Measurements from ENCODE around the gene SCP2.

Gene SCP2

GRCh38 chr1:53068314-53069099, 141.4 kb downstream of the SCP2 start:
- no peak for DNase-seq (ENCODE audit: low spot score)

- no peak for DNase-seq (ENCODE audit: low spot score)
Measured at GRCh38 chr1:53069265-53069662, 142.2 kb downstream of the SCP2 start.

GRCh38 chr1:53069663-53070327, 142.7 kb downstream of the SCP2 start:
- no peak for DNase-seq (ENCODE audit: low spot score)

- DNase-seq (ENCODE audit: low spot score) = no peak
Measured at GRCh38 chr1:53070621-53071020, 143.5 kb downstream of the SCP2 start.

GRCh38 chr1:53071167-53071865, 144.2 kb downstream of the SCP2 start:
- no peak for DNase-seq (ENCODE audit: low spot score)

GRCh38 chr1:53071915-53072314, 144.8 kb downstream of the SCP2 start:
- no peak for DNase-seq (ENCODE audit: low spot score)

GRCh38 chr1:53073287-53073686, 146.2 kb downstream of the SCP2 start:
- DNase-seq (ENCODE audit: low spot score) = no peak

GRCh38 chr1:53073868-53074311, 146.8 kb downstream of the SCP2 start:
- DNase-seq (ENCODE audit: low spot score) = no peak

- DNase-seq (ENCODE audit: low spot score) = no peak
Measured at GRCh38 chr1:53074313-53075154, 147.5 kb downstream of the SCP2 start.

GRCh38 chr1:53075206-53075605, 148.1 kb downstream of the SCP2 start:
- DNase-seq (ENCODE audit: low spot score) = no peak

- DNase-seq (ENCODE audit: low spot score) = no peak
Measured at GRCh38 chr1:53075761-53076163, 148.7 kb downstream of the SCP2 start.

- no peak for DNase-seq (ENCODE audit: low spot score)
Measured at GRCh38 chr1:53076165-53076564, 149.1 kb downstream of the SCP2 start.

GRCh38 chr1:53076721-53077598, 149.9 kb downstream of the SCP2 start:
- no peak for DNase-seq (ENCODE audit: low spot score)

GRCh38 chr1:53077599-53077965, 150.5 kb downstream of the SCP2 start:
- no peak for DNase-seq (ENCODE audit: low spot score)

GRCh38 chr1:53078333-53079101, 151.4 kb downstream of the SCP2 start:
- no peak for DNase-seq (ENCODE audit: low spot score)

- no peak for DNase-seq (ENCODE audit: low spot score)
Measured at GRCh38 chr1:53079251-53079650, 152.2 kb downstream of the SCP2 start.

- DNase-seq (ENCODE audit: low spot score) = no peak
Measured at GRCh38 chr1:53080041-53080440, 153.0 kb downstream of the SCP2 start.

- no peak for DNase-seq (ENCODE audit: low spot score)
Measured at GRCh38 chr1:53080769-53081168, 153.7 kb downstream of the SCP2 start.

- DNase-seq (ENCODE audit: low spot score) = no peak
Measured at GRCh38 chr1:53081384-53082066, 154.4 kb downstream of the SCP2 start.

Measured in CD4-positive, alpha-beta T cell treated with Interleukin-6 at 100 ng/mL for 8 hours (primary cell).